Skeletal muscle tissue (tissue), 1 donor: Measurements from ENCODE around the gene TNNI3K. TPM values are rescaled to one million over a fixed set of nuclear protein-coding genes. Genes with fewer than 3 reads are reported as not detected.

Experiments
- total RNA-seq: library from RNA; depleted of rRNA; stranded (reverse); fragments of >200 nt; gene quantifications from one replicate; pipeline ENCODE4 v1.2.3, GENCODE V29; 2014

Gene TNNI3K
- total RNA-seq, 1 donor from 2014 or later: 2.1 TPM

Other genes starting within 250 kb of the TNNI3K start
- gene LRRIQ3, start 37.2 kb upstream of the TNNI3K start, total RNA-seq: 1.0 TPM
- gene FPGT, start 37.1 kb upstream of the TNNI3K start, total RNA-seq: 15.1 TPM